Measurements from ENCODE around the gene CD55.

DNA sequence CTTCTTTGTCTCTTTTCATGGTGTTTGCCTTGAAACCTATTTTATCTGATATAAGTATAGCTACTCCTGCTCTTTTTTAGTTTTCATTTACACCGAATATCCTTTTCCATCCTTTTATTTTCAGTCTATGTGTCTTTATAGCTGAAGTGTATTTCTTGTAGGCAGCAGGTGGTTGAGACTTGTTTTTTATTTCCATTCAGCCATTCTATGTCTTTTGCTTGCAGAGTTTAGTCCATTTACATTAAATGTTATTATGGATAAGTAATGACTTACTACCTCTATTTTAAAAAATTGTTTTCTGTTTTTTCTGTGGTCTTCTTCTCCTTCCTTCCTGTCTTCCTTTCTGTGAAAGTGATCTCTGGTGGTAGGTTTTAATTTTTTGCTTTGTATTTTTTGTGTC lies 45.0 kb upstream of the CD55 start:
- no peak for TF ChIP-seq CTCF (IDR thresholded peaks at IDR 0.05; ENCODE audit: low read length)
- no peak for TF ChIP-seq EZH2phosphoT487 (IDR thresholded peaks at IDR 0.05; ENCODE audit: low read length)
